ENCODE measurements around the gene PAMR1. TPM values are rescaled to one million over a fixed set of nuclear protein-coding genes. Genes with fewer than 3 reads are reported as not detected.

The PAMR1 gene
- total and polyA plus RNA-seq, 2 of the 8 experiments (the other 6 are each of a cell fraction or from before 2014, with no cell fraction given): 3.0 to 6.9 TPM

GRCh38 chr11:35531246-35531645 lies 5.8 kb upstream of the PAMR1 start:
- Histone ChIP-seq H3K4me3 (ENCODE audit: extremely low read depth in 1 of 4, insufficient read depth in 2 of 4, low read depth in 3 of 4, low read length in 4 of 4) (no peak overlapping the region), H3K4ac (replicated peaks; ENCODE audit: insufficient read length, low read depth, low read length) (no peak overlapping the region), H2BK15ac (ENCODE audit: low read length) (no peak overlapping the region), H3K36me3 (ENCODE audit: control insufficient read depth in 2 of 4, insufficient read depth in 4 of 4, low read length in 3 of 4) (no peaks in the 10 kb centered on the region), H3K27ac (ENCODE audit: low read depth, low read length) (no peak overlapping the region), H3K23ac (ENCODE audit: insufficient read length) (no peak overlapping the region), H2BK12ac (ENCODE audit: low read depth, low read length) (no peak overlapping the region), H3K56ac (replicated peaks; ENCODE audit: insufficient read length, low read depth, low read length) (no peak overlapping the region), H3K18ac (ENCODE audit: extremely low read depth, low read length) (no peak overlapping the region), H2BK120ac (replicated peaks; ENCODE audit: low read depth, low read length) (no peak overlapping the region), H4K5ac (ENCODE audit: insufficient read length, low read depth, low read length) (no peak overlapping the region), H2BK20ac (ENCODE audit: low read length) (no peak overlapping the region), H4K20me1 (replicated peaks in 1 of 2; ENCODE audit: control insufficient read depth in 1 of 2, insufficient read depth in 2 of 2, low read length in 2 of 2) (no peaks in the 10 kb centered on the region), H3K23me2 (ENCODE audit: low read depth, low read length) (no peaks in the 10 kb centered on the region; the same call in 1 of the 2 replicates), H2AK5ac (ENCODE audit: low read depth, low read length) (no peak overlapping the region), H3K79me2 (ENCODE audit: control insufficient read depth in 1 of 2, insufficient read depth in 2 of 2, low read length in 2 of 2) (no peaks in the 10 kb centered on the region), H2AFZ (ENCODE audit: low read length) (no peak overlapping the region), H3K9ac (replicated peaks in 1 of 4; ENCODE audit: extremely low read depth in 1 of 4, low read depth in 3 of 4, low read length in 3 of 4) (no peak overlapping the region), H3K9me3 (ENCODE audit: insufficient read depth in 2 of 2, low read depth in 1 of 2, low read length in 1 of 2) (no peaks in the 10 kb centered on the region), H3K14ac (ENCODE audit: insufficient read length) (no peak overlapping the region), H3K4me1 (replicated peaks in 1 of 4; ENCODE audit: control insufficient read depth in 3 of 4, insufficient read depth in 4 of 4, low read length in 3 of 4) (no peaks in the 10 kb centered on the region), H4K8ac (ENCODE audit: extremely low read depth, insufficient read depth, low read length) (no peak overlapping the region), H4K91ac (replicated peaks; ENCODE audit: insufficient read length, low read length) (no peak overlapping the region), H3K79me1 (ENCODE audit: low read depth, low read length) (no peaks in the 10 kb centered on the region), H2BK5ac (ENCODE audit: low read depth, low read length) (no peak overlapping the region), H3K27me3 (replicated peaks in 1 of 4; ENCODE audit: control insufficient read depth in 3 of 4, extremely low read depth in 1 of 4, insufficient read depth in 3 of 4, low read length in 3 of 4) (peaks cover 0 to 5% (median 2%) of the 10 kb centered on the region in 4 experiments; a peak in 3 of 7 replicates), H3K4me2 (ENCODE audit: insufficient read depth in 1 of 2, low read depth in 2 of 2, low read length in 2 of 2) (no peak overlapping the region)
- FAIRE-seq (no peak), DNase-seq (ENCODE audit: low read depth in 1 of 2, low spot score in 2 of 2) (no peak)
- POLR2A ChIA-PET (ENCODE audit: partially characterized antibody): no interaction called here
- 88% methylated on average over 1 of the region's 1 CpG; no CpG with 5 or more reads in 1 of the 2 experiments for WGBS, 2 experiments (ENCODE audit: extremely low coverage in 1 of 2, insufficient coverage in 1 of 2, insufficient read length in 1 of 2, insufficient replicate concordance in 2 of 2, low coverage in 1 of 2, low lambda C conversion rate in 2 of 2, missing lambda C conversion rate in 1 of 2)
- TF ChIP-seq SP2 (IDR thresholded peaks at IDR 0.05; ENCODE audit: low read length): no peak
- no peak for TF ChIP-seq EGR1 (IDR thresholded peaks at IDR 0.05; ENCODE audit: borderline replicate concordance, low read depth, low read length)
- TF ChIP-seq CBX5 (IDR thresholded peaks at IDR 0.05; ENCODE audit: low read depth, low read length): no peak
- CTCF ChIA-PET (ENCODE audit: partially characterized antibody): no interaction called here

Measured in H1 (cell line).